Esophagus mucosa (tissue), 1 donor: Measurements from ENCODE around the gene SYCN. TPM values are rescaled to one million over a fixed set of nuclear protein-coding genes. Genes with fewer than 3 reads are reported as not detected.
A peak's percentile ranks its signal among the peaks of the same experiment; 100 is the strongest.
"Not testable (repeated sequence)": the region's sequence is repeated elsewhere in the genome, so short reads cannot be mapped to it uniquely, and the experiment has no call there.

Experiments used
- ATAC-seq: fragments of 200-7000 bp; cut with Tn5 transposase; one replicate; pipeline ENCODE4 v1.9.1; 2020
- total RNA-seq: library from RNA; stranded (reverse); gene quantifications from one replicate; pipeline ENCODE4 v1.2.4, GENCODE V29; 2023
- donor health status: DM: yes; HTN: yes; CAD: no.

Gene SYCN, protein sequence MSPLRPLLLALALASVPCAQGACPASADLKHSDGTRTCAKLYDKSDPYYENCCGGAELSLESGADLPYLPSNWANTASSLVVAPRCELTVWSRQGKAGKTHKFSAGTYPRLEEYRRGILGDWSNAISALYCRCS
- total RNA-seq = not detected

DNA sequence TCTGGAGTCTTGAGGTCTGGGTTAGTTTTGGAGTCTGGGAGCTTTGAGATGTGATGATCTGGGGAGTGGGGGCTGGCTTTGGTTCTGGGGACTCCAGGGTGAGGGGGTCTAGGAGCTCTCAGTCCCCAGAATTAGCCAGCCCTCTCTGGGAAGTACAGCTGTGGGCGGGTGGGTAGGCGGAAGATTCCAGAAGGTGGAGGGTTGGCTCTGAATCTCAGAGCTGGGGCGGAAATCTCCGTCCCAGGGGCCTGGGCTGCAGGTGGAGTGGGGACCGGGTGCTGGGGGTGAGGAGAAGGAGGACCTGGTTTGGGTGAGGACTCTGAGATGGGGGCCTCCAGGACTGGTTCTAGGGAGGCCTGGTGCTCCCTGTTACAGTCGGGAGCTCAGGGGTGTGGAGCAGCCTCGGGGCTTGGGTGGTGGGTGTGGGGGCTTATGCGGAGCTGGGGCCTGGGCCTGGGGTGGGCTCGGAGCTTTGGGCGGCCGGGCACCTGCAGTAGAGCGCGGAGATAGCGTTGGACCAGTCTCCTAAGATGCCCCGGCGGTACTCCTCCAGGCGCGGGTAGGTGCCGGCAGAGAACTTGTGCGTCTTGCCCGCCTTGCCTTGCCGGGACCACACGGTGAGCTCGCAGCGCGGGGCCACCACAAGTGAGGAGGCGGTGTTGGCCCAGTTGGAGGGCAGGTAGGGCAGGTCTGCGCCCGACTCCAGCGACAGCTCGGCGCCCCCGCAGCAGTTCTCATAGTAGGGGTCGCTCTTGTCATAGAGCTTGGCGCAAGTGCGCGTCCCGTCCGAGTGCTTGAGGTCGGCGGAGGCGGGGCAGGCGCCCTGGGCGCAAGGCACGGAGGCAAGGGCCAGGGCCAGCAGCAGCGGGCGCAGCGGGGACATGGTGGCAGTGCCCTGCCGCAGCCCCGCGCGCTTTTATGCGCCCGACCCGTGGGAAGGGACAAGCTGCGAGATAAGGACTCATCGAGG, at the start of gene SYCN:
SYCN (minus strand) TSS at position 892 of the 970 bp plus-strand sequence; CDS start at position 883, 9 bp downstream.
- ATAC-seq = peak; percentile 10

DNA sequence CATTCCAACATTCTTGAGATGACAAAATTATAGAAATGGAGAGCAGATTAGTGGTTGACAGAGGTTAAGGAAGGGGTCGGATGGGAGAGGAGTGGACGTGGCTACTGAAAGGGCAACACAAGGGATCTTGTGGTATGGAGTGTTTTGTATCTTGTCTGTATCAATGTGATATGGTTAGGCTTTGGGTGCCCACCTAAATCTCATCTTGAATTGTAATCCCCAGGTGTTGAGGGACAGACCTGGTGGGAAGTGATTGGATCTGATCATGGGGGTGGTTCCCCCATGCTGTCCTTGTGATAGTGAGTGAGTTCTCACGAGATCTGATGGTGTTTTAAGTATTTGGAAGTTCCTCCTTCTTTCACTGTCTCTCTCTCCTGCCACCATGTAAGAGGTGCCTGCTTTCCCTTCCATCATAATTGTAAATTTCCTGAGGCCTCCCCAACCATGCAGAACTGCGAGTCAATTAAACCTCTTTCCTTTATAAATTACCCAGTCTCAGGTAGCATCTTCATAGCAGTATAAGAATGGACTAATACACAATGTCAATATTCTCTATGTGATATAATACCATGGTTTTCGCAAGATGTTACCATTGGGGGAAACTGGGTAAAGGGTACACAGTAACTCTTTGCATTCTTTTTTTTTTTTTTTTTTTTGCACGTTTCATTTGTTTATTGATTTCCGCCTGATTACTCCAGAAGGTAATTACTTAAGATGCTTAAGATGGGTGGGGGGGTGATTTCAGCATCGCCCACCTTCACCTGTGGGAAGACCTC, 49.5 kb upstream of the SYCN start:
- no peak for ATAC-seq

DNA sequence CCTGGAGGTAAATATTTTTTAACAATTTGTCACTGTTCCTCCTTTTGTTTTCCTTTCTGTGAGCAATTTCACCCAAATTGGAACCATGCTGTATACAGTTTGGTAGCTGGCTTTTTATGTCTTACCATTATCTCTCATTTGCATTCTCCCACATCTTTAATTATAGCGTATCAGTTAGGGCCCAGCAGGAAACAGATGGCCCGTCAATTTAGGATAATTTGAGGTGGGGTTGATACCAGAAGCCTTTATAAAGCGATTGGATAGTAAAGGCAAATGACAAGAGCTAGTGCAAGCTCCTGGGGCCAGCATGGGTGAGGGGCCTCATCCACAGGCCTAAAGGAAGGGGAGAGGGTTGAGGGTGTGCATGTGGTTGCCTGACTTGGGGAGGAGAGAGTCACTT, 48.4 kb upstream of the SYCN start:
- ATAC-seq = no peak

DNA sequence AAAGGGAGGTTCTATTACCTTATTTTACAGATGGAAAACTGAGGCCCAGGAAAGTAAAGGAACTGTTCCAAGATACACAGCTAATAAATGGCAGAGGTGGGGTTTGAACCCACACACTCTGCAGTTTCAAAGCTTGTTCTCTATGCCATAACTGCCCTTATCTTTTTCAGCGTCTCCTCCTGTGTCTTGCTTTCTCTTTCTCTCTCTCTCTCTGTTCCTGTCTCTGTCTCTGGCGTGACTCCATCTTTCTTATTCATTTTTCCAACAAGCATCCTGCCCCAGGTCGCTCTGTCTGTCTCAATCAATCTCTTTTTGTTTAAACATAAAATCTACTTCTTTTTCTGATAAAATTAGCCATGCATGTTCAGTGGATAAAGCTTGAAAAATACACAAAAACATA, 47.8 kb upstream of the SYCN start:
- no peak for ATAC-seq

DNA sequence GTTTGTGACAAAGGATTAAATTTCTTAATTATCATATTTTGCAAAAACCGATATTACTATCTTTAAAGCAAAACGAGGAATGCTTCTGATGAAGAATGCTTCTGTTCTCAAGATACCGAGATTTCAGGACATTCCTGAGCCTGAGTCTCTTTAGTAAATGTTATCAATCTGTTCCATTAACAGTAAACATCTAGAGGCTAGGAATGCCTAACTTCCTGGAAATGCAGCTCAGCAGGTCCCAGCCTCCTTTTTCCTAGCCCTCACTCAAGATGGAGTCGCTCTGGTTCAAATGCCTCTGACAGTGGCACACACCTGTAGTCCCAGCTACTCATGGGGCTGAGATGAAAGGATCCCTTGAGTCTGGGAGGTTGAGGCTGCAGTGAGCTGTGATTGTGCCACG, 47.0 kb upstream of the SYCN start:
- ATAC-seq = no peak

DNA sequence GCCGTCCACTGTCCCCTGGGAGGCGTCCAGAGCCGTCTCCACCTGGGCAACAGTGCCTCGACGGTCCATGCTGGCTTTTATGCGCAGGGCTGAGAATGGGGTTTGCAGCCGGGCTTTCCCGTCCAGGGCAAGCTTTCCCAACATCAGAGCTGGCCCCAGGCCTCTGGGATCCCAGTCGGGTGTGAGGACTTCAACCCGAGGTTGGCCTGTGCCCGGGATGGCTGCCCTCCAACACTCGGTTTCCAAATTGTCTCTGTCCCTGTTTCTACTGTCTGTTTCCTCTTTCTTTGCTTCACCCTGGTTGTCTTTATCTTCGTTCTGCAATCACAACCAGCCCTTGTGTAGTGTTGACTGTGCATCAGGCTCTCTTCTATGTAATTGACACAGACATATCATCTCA, 44.7 kb upstream of the SYCN start, which contains the start of gene IFNL4:
IFNL4 (minus strand) TSS at position 51 of the 400 bp plus-strand sequence.
- no peak for ATAC-seq

DNA sequence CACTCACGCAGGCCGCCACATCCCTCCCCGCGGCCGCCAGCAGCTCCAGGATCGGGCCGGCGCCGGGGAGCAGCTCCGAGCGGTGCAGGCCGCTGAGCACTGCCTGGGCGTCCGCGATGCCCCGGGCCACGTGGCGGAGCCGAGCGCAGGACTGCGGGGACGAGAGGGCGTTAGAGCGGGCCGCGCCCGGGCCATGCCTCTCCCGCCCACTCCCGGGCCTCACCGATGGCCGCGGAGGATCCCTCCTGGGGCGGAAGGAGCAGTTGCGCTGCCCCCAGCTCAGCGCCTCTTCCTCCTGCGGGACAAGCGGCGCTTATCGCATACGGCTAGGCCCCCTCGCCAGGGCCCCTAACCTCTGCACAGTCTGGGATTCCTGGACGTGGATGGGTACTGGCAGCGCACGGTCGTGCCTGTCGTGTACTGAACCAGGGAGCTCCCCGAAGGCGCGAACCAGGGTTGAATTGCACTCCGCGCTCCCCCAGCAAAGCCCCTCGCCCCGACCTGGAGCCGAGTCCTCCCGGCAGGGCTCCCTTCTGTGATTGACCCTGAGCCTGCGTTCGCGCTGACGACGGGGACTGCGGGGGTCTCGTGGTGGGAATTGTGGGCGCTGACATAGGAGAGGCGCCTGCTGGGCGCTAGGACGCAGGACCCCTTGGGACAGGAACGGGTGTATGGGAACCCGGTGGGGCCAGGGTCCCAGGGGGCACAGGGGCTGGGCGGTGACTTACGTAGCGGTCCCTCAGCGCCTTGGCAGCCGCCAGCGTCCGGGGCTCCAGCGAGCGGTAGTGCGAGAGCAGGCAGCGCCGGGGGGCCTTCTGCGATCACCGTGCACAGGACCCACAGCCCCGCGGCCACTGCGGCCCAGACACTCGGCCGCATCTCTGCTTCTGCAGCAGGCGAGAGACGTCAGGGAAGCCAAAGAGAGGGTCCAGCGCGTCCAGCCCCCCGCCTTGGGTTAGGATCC, 43.9 kb upstream of the SYCN start:
- ATAC-seq = peak; percentile 51

DNA sequence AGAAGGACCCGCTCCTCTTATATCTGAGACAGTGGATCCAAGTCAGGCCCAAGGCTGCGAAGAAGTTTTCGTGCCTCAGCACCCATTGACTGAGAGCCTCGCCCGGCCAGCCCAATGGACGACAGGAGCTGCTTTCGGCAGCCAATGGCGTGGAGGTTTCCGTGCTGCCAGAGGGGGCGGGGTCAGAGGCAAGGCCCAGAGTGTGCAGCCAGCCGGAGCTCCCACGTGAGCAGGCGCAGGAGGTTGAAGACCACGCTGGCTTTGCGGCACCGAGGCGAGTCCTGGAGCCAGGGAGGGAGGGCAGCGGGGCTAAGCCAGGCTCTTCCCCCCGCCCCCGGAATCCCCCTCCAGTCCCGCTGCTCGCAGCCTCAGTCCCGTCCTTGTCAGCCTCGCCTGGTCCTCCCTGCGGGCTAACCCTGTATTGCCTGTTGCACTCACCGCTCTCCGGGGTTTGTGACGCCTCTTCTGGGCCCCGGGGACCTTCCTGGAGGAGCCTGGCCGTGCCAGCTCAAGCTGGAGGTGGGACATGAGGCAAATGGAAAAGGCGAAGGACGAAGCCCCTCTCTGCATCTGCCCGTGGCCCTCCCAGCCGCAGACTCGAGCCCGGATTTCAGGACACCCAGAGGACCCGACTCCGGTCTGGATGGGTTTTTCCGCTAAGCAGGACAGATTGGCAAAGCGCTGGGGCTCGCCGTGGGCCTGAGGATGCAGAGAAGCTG, 43.0 kb upstream of the SYCN start:
- peak; percentile 24 for ATAC-seq

DNA sequence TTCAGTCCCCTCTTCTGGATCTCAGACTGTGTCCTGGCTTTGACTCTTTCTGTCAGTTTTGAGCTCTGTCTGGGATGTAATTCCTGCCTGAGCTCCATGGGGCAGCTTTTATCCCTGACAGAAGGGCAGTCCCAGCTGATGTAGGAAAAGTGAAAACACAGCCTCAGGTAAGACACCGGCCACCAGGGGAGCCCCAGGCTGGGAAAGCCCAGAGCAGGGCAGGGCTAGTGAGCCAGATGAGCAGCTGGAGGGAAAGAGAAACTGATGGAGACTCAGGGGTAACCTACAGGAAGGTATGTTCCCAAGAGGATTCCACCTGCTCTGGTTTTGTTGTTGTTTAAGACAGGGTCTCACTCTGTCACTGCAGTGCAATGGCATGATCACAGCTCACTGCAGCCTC, 41.1 kb upstream of the SYCN start:
- peak; percentile 24 for ATAC-seq

DNA sequence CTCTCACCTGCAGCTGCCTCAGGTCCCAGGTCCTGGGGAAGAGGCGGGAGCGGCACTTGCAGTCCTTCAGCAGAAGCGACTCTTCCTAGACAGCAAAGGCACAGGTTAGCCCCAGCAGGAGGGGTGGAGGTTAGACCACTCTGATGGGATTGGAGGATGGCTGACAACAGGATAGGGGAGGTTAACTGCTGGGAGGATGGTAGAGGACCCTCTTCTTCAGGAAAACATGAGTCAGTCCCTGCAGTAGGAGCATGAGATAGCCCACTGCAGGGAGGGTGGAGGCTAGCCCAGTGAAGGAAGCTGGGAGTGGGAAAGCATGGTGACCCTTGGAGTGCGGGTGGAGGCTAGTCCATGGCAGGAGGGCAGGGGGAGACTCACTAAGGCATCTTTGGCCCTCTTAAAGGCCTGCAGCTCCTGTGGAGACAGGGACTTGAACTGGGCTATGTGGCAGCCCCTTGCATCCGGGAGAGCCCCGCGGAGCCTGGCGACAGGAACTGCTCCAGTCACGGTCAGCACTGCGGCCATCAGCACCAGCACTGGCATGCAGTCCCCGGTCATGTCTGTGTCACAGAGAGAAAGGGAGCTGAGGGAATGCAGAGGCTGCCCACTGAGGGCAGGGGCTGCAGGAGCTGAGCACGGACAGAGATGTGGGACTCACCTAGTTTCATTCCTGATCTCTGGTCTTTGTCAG, 40.5 kb upstream of the SYCN start, which contains the start of gene IFNL3:
IFNL3 (minus strand) TSS at position 597 of the 691 bp plus-strand sequence; CDS start at position 558, 39 bp downstream.
- not testable (repeated sequence) for ATAC-seq

DNA sequence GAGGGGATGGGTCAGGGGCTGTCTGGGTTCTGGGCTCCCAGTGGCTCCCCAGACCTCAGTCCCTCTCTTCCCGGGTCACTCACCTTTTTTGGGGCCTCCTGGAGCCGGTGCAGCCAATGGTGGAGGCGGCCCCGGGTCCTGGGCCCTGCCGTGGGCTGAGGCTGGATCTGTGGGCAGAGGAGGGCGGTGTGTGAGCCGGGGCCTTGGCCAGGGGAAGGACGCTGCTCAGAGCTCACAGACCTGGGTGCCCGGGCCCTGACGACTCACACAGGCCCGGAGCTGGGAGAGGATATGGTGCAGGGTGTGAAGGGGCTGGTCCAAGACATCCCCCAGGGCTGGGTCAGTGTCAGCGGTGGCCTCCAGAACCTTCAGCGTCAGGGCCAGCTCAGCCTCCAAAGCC, 39.7 kb upstream of the SYCN start:
- not testable (repeated sequence) for ATAC-seq

DNA sequence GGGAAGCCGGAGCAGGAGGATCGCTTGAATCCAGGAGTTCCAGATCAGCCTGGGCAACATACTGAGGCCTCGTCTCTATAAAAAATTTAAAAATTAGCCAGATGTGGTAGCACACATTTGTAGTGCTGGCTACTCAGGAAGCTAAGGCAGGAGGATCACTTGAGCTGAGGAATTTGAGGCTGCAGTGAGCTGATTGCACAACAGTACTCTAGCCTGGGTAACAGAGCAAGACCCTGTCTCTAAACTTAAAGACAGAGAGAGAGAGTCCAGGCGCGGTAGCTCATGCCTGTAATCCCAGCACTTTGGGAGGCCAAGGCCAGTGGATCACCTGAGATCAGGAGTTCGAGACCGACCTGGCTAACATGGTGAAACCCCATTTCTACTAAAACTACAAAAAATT, 36.4 kb upstream of the SYCN start:
- ATAC-seq = no peak

DNA sequence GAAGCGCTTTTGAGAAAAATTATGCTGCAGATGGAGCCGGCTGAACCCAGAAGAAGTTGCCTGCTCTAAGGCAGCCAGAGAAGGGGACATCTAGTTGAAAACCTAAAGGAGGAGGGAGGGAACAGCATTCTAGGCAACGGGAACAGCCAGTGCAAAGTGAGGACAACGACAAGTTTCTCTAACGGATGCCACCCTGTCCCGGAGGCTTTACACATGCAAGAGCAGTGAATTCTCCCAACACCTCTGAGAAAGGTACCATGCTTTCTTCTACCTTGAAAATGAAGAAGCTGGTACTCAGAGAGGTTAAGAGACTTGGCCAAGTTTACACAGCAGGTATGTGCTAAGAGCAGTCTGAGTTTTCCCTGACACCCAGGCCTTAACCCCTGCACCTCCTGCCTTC, 34.9 kb upstream of the SYCN start:
- no peak for ATAC-seq

DNA sequence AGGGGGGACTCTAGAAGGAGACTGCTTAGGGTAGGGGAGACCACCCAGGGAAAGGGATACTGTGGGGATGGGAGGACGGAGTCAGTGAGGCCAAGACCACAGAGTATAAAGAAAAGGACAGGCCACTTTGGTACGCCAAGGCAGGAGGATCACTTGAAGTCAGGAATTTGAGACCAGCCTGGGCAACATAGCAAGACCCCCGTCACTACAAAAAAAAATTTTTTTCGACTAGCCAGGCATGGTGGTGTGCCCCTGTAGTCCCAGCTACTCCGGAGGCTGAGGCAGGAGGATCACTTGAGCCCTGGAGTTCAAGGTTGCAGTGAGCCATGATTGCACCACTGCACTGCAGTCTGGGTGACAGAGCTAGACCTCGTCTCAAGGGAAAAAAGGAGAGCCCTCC, 34.1 kb upstream of the SYCN start:
- ATAC-seq = no peak

DNA sequence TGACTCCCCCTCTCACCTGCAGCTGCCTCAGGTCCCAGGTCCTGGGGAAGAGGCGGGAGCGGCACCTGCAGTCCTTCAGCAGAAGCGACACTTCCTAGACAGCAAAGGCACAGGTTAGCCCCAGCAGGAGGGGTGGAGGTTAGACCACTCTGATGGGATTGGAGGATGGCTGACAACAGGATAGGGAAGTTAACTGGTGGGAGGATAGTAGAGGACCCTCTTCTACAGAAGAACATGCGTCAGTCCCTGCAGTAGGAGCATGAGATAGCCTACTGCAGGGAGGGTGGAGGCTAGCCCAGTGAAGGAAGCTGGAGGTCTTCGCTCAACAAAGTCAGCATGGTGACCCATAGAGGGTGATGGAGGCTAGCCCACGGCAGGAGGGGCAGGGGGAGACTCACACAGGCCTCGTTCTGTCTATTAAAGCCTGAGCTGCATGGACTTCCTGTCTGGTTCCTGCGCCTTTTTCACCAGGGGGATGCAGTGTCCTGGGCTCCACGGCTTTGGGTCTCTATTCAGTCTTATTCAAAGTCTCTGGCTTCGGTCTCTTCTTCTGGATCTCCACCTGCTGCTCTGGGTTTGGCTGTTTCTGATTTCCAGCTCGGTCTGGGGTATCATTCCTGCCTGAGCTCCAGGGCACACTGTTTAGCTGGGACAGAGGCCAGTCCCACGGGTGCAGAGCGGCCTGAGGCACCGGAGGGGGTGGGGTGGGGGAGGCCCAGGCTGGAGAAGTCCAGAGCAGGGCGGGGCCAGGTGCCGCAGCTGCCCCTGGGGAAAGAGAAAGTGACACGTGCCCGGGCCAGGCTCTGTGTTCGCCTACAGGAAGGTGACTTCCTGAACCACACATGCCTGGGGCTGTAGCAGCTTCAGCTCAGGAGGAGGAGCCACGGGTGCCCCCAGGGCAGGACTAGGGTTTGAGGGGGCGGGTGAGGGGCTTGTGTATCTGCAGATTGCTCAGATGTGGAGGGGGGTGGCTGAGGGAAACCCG, 33.4 kb upstream of the SYCN start:
- ATAC-seq = peak; percentile 61

DNA sequence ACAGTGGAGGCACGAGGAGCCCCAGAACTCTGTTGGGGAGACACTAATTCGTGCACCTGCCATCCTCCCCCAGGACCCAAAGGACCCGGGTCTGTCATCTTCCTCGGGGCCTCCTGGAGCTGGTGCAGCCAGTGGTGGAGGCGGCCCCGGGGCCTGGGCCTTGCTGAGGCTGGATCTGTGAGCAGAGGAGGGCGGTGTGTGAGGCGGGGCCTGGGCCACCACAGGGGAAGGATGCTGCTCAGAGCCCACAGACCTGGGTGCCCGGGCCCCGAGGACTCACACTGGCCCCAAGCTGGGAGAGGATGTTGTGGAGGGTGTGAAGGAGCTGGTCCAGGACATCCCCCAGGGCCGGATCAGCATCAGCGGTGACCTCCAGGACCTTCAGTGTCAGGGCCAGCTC, 32.5 kb upstream of the SYCN start:
- ATAC-seq = no peak

DNA sequence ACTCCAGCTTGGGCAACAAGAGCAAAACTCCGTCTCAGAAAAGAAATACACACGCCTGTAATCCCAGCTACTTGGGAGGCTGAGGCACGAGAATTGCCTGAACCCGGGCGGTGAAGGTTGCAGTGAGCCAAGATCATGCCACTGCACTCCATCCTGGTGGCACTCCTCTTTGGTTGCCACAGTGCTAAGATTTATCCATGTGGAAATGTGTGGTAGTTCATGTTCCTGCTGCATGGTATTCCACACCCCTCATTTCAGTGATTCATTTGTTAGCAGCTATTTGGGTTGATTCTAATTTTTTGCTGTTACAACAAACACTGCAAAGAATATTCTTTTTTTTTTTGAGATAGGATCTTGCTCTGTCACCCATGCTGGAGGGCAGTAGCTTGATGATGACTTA, 28.6 kb upstream of the SYCN start:
- no peak for ATAC-seq

DNA sequence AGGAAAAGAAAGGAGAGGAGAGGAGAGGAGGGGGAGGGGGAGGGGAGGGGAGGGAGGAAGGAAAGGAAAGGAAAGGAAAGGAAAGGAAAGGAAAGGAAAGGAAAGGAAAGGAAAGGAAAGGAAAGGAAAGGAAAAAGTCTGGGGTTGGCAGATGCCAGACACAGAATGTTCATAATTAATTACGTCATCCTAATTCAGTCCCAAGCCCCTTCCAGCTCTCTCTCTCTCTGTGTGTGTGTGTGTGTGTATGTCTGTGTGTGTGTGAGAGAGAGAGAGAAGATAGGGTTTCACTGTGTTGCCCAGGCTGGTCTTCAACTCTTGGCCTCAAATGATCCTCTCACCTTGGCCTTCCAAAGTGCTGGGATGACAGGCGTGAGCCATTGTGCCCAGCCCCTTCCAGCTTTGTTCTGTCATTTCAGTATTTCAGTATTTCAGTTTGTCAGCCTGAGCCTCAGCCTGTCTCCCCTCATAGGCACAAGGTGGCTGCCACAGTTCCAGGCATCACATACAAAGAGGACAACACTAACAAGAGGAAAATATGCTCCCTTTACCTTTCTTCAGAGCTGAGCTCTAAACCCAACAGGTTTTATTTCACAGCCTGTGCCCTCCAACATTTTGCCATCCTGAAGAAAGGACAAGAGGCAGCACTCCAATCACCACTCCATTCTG, 26.2 kb upstream of the SYCN start:
- no peak for ATAC-seq

DNA sequence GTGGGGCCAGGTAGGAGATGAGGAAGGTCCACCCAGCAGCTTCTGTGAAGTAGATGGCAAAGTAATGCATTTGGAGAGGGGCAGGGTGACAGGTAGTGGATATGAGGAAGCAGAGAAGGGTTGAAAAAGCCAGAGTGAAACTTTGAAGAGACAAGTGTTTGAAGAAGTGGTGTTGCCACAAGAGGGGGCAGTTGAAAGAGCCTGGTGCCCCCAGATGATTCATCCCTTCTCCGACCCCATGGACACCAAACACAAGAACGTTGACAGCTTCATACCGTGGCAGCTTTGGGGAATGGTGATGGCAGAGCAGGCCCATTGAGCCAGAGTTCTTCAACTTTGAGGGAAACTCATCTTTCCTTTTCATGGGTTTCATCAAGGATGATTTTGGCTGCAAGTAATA, 20.8 kb upstream of the SYCN start:
- ATAC-seq = no peak
